SU-DHL-6 (cell line): ENCODE measurements around the gene PDCD11.

Experiments
- H2AFZ ChIP-seq: fragments of 200-600 bp; sonication (generic); 2 replicates; pipeline ENCODE4 v1.6.1; 2014; ENCODE audit warnings: low read depth, mild to moderate bottlenecking, moderate library complexity, mixed read lengths, antibody characterized with exemption, low read length; ENCODE audit not compliant: severe bottlenecking
- H3F3A ChIP-seq: fragments of 200-600 bp; shearing (Covaris generic); 2 replicates; pipeline ENCODE4 v1.6.0; 2016; ENCODE audit warnings: antibody characterized with exemption, mild to moderate bottlenecking; ENCODE audit not compliant: insufficient read depth
- H3K27ac ChIP-seq: fragments of 200-600 bp; sonication (generic); 2 replicates; pipeline ENCODE4 v1.5.1; 2016; ENCODE audit warnings: low read depth, mild to moderate bottlenecking, low read length, moderate library complexity, mixed read lengths
- H3K27me3 ChIP-seq: fragments of 200-600 bp; sonication (generic), shearing (Covaris generic); 2 replicates; pipeline ENCODE4 v1.6.0; 2014; ENCODE audit warnings: mild to moderate bottlenecking, low read length
- H3K36me3 ChIP-seq: fragments of 200-600 bp; sonication (generic); 2 replicates; pipeline ENCODE4 v1.6.1; 2014; ENCODE audit warnings: mild to moderate bottlenecking, low read length, mixed read lengths
- H3K4me2 ChIP-seq: fragments of 300-600, 200-600 bp; shearing (Covaris generic), sonication (generic); 2 replicates; pipeline ENCODE4 v1.6.0; 2014; ENCODE audit warnings: low read length, low read depth, mild to moderate bottlenecking; ENCODE audit not compliant: poor library complexity, severe bottlenecking
- H3K4me3 ChIP-seq: fragments of 200-600 bp; sonication (generic); 2 replicates; pipeline ENCODE4 v1.5.1; 2014; ENCODE audit warnings: antibody characterized with exemption, low read length, mild to moderate bottlenecking, mixed read lengths; ENCODE audit not compliant: insufficient read depth, poor library complexity, severe bottlenecking
- H3K79me2 ChIP-seq: fragments of 200-600 bp; sonication (generic); 2 replicates; pipeline ENCODE4 v1.6.1; 2014; ENCODE audit warnings: mild to moderate bottlenecking, low read length, moderate library complexity; ENCODE audit not compliant: insufficient read depth
- H3K9ac ChIP-seq: fragments of 200-600 bp; sonication (generic); 2 replicates; pipeline ENCODE4 v1.7.0; 2014; ENCODE audit warnings: mild to moderate bottlenecking, low read length
- H3K9me2 ChIP-seq: fragments of 200-600 bp; sonication (generic); replicated peaks from 2 replicates; pipeline ENCODE4 v1.6.1; 2014; ENCODE audit warnings: low read length; ENCODE audit not compliant: insufficient read depth
- H3K9me3 ChIP-seq: fragments of 200-600 bp; sonication (generic); 2 replicates; pipeline ENCODE4 v1.6.1; 2014; ENCODE audit warnings: low read length, mixed read lengths; ENCODE audit not compliant: insufficient read depth
- H4K20me1 ChIP-seq: fragments of 200-600 bp; sonication (generic); 2 replicates; pipeline ENCODE4 v1.6.1; 2014; ENCODE audit warnings: low read depth, mild to moderate bottlenecking, antibody characterized with exemption, low read length, moderate library complexity, mixed read lengths
- CTCF ChIP-seq: fragments of 200-600 bp; sonication (generic); IDR thresholded peaks from one replicate; pipeline ENCODE4 v1.5.1; 2017; ENCODE audit warnings: antibody characterized with exemption, mild to moderate bottlenecking, low read length, moderate library complexity; ENCODE audit not compliant: insufficient read depth, poor library complexity, severe bottlenecking
- EZH2phosphoT487 ChIP-seq: fragments of 200-600 bp; sonication (generic), shearing (Covaris generic); conservative IDR thresholded peaks from 2 replicates; pipeline ENCODE4 v1.6.1; 2018; ENCODE audit warnings: mild to moderate bottlenecking, antibody characterized with exemption, low read length, moderate library complexity, mixed read lengths

Gene PDCD11

DNA sequence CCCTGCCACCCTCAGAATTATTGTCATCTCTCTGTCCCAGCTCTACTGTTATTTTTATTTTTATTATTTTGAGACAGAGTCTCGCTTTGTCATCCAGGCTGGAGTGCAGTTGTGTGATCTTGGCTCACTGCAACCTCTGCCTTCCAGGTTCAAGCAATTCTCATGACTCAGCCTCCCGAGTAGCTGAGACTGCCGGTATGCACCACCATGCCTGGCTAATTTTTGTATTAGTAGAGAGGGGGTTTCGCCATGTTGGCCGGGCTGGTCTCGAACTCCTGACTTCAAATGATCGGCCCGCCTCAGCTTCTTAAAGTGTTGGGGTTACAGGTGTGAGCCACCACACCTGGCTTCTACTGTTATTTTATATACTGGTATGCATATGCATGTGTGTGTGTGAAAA, 44.8 kb downstream of the PDCD11 start:
- Histone ChIP-seq H3K9me2 (no peaks in the 10 kb centered on the region), H3K4me3 (no peak overlapping the region), H3F3A (no peaks in the 10 kb centered on the region), H3K27ac (no peak overlapping the region), H4K20me1 (no peaks in the 10 kb centered on the region), H3K79me2 (no peaks in the 10 kb centered on the region), H3K27me3 (no peaks in the 10 kb centered on the region), H3K9me3 (no peaks in the 10 kb centered on the region), H3K36me3 (peaks cover 10% of the 10 kb centered on the region; the same call in 1 of the 2 replicates), H3K4me2 (no peak overlapping the region), H2AFZ (no peak overlapping the region), H3K9ac (no peak overlapping the region)
- no peak for TF ChIP-seq CTCF
- no peak for TF ChIP-seq EZH2phosphoT487

GRCh38 chr10:103441611-103442010, 45.2 kb downstream of the PDCD11 start:
- Histone ChIP-seq H2AFZ (no peak overlapping the region), H3F3A (no peaks in the 10 kb centered on the region), H3K4me2 (no peak overlapping the region), H3K79me2 (no peaks in the 10 kb centered on the region), H4K20me1 (no peaks in the 10 kb centered on the region), H3K36me3 (peaks cover 8% of the 10 kb centered on the region; the same call in 1 of the 2 replicates), H3K27ac (no peak overlapping the region), H3K9ac (no peak overlapping the region), H3K4me3 (no peak overlapping the region), H3K9me3 (no peaks in the 10 kb centered on the region), H3K27me3 (no peaks in the 10 kb centered on the region), H3K9me2 (no peaks in the 10 kb centered on the region)
- TF ChIP-seq CTCF, result no peak
- TF ChIP-seq EZH2phosphoT487, result no peak

DNA sequence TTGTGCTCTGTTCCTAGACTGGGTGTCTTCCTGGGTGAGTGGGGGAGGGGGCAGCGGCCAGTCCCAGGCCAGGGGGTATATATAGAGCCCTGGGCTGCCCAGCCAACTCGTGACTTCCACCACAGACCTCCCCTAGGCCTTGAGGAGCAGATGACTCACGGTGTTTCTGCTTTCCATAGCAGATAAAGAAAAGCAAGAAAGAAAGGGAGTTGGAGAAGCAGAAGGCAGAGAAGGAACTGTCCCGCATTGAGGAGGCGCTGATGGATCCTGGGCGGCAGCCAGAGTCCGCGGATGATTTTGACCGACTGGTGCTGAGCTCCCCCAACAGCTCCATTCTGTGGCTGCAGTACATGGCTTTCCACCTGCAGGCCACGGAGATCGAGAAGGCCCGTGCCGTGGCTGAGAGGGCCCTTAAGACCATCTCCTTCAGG, 45.6 kb downstream of the PDCD11 start:
- H3K36me3 ChIP-seq, result peaks cover 4% of the 10 kb centered on the region; the same call in 1 of the 2 replicates
- no peak overlapping the region for H3K27ac ChIP-seq
- no peaks in the 10 kb centered on the region for H3F3A ChIP-seq
- H3K9me2 ChIP-seq, result no peaks in the 10 kb centered on the region
- no peaks in the 10 kb centered on the region for H3K27me3 ChIP-seq
- TF ChIP-seq EZH2phosphoT487, result no peak
- no peak for TF ChIP-seq CTCF
- no peak overlapping the region for H2AFZ ChIP-seq
- no peaks in the 10 kb centered on the region for H3K79me2 ChIP-seq
- H3K4me2 ChIP-seq, result no peak overlapping the region
- H3K4me3 ChIP-seq, result no peak overlapping the region
- no peaks in the 10 kb centered on the region for H3K9me3 ChIP-seq
- no peak overlapping the region for H3K9ac ChIP-seq
- H4K20me1 ChIP-seq, result no peaks in the 10 kb centered on the region
